ENCODE measurements around the gene MYH11.

GRCh38 chr16:15701367-15701766 is 155.5 kb downstream of the MYH11 start:
- TF ChIP-seq CTCF (IDR thresholded peaks at IDR 0.05; ENCODE audit: low read length) = no peak
- no peak for TF ChIP-seq EZH2 (IDR thresholded peaks at IDR 0.05; ENCODE audit: borderline replicate concordance, low read length)

Data from OCI-LY1 (cell line).